Right atrium auricular region (tissue), 2 donors: Measurements from ENCODE around the gene ARPC1B. TPM values are rescaled to one million over a fixed set of nuclear protein-coding genes. Genes with fewer than 3 reads are reported as not detected.
"Not testable (repeated sequence)": the region's sequence is repeated elsewhere in the genome, so short reads cannot be mapped to it uniquely, and the experiment has no call there.

Experiments
- DNase-seq: peaks from one replicate; pipeline ENCODE4 v3.0.0-alpha.2; 2019; ENCODE audit warnings: low spot score
- H3K27ac ChIP-seq, 2 donors: fragments of 200-600 bp; sonication (generic); 1 replicate in 1 of 2; 2 replicates in 1 of 2; pipeline ENCODE4 v1.5.1; 2016 to 2019
- H3K27me3 ChIP-seq, 2 donors: fragments of 200-600 bp; sonication (generic); one replicate each; pipeline versions ENCODE4 v1.5.1 to v1.6.0; 2017 to 2019
- H3K36me3 ChIP-seq: fragments of 200-600 bp; sonication (generic); one replicate; pipeline ENCODE4 v1.5.1; 2016
- H3K4me1 ChIP-seq, 2 donors: fragments of 200-600 bp; sonication (generic); one replicate each; pipeline versions ENCODE4 v1.5.1 to v1.6.0; 2017 to 2019
- H3K4me3 ChIP-seq, 2 donors: fragments of 200-600 bp; sonication (generic); 1 replicate in 1 of 2; 2 replicates in 1 of 2; pipeline ENCODE4 v1.5.1; 2017 to 2019; ENCODE audit warnings: mild to moderate bottlenecking in 1 of 2, moderate library complexity in 1 of 2
- H3K9me3 ChIP-seq, 2 donors: fragments of 200-600 bp; sonication (generic); one replicate each; pipeline ENCODE4 v1.5.1; 2019
- CTCF ChIP-seq, 2 donors: fragments of 200-600 bp; sonication (generic); IDR thresholded peaks; one replicate each; pipeline ENCODE4 v1.5.1; 2019; ENCODE audit warnings: antibody characterized with exemption in 2 of 2
- total RNA-seq, 2 donors: library from RNA; depleted of rRNA; stranded (reverse); fragments of >200 nt; gene quantifications; one replicate each; pipeline ENCODE4 v1.1.0, GENCODE V29; 2016

Gene ARPC1B
- total RNA-seq, 2 donors from 2014 or later: 53.0 to 115 TPM

GRCh38 chr7:99355098-99355497 is 19.4 kb upstream of the ARPC1B start:
- H3K4me3 ChIP-seq: no peak overlapping the region
- DNase-seq: no peak
- peaks cover 93% of the 10 kb centered on the region for H3K36me3 ChIP-seq
- H3K27me3 ChIP-seq: no peaks in the 10 kb centered on the region
- no peaks in the 10 kb centered on the region for H3K4me1 ChIP-seq
- H3K27ac ChIP-seq: no peak overlapping the region
- no peaks in the 10 kb centered on the region for H3K9me3 ChIP-seq
- no peak for TF ChIP-seq CTCF (IDR thresholded peaks at IDR 0.05)

GRCh38 chr7:99357701-99358490 is 16.6 kb upstream of the ARPC1B start:
- Histone ChIP-seq H3K9me3 (no peaks in the 10 kb centered on the region), H3K27me3 (no peaks in the 10 kb centered on the region), H3K4me1 (no peaks in the 10 kb centered on the region), H3K36me3 (peaks cover 95% of the 10 kb centered on the region), H3K27ac (peak overlapping the region in 1 of 2 donors; percentile 9), H3K4me3 (no peak overlapping the region)
- TF ChIP-seq CTCF (IDR thresholded peaks at IDR 0.05): no peak
- DNase-seq: no peak

- H3K27ac ChIP-seq, DNase-seq: not testable (repeated sequence)
- H3K36me3 ChIP-seq: peaks cover 95% of the 10 kb centered on the region
These were observed 16.0 kb upstream of the ARPC1B start for GRCh38 chr7:99358521-99358920.

GRCh38 chr7:99359465-99360154 is 14.9 kb upstream of the ARPC1B start:
- Histone ChIP-seq H3K36me3 (peaks cover 95% of the 10 kb centered on the region), H3K4me1 (no peaks in the 10 kb centered on the region), H3K27ac (no peak overlapping the region), H3K9me3 (no peaks in the 10 kb centered on the region), H3K27me3 (no peaks in the 10 kb centered on the region), H3K4me3 (no peak overlapping the region)
- TF ChIP-seq CTCF (IDR thresholded peaks at IDR 0.05): no peak
- no peak for DNase-seq

More at GRCh38 chr7:99358521-99358920, 16.0 kb upstream of the ARPC1B start:
- H3K9me3 ChIP-seq, H3K4me1 ChIP-seq, H3K27me3 ChIP-seq, H3K4me3 ChIP-seq: not testable (repeated sequence)

GRCh38 chr7:99362801-99363200 is 11.7 kb upstream of the ARPC1B start:
- Histone ChIP-seq H3K4me1 (no peaks in the 10 kb centered on the region), H3K27ac (no peak overlapping the region), H3K9me3 (no peaks in the 10 kb centered on the region), H3K36me3 (peaks cover 91% of the 10 kb centered on the region), H3K4me3 (no peak overlapping the region), H3K27me3 (no peaks in the 10 kb centered on the region)
- TF ChIP-seq CTCF (IDR thresholded peaks at IDR 0.05): no peak
- no peak for DNase-seq

GRCh38 chr7:99363286-99363685 is 11.2 kb upstream of the ARPC1B start:
- no peak for DNase-seq
- Histone ChIP-seq H3K4me1 (no peaks in the 10 kb centered on the region), H3K4me3 (no peak overlapping the region), H3K27ac (no peak overlapping the region), H3K9me3 (no peaks in the 10 kb centered on the region), H3K36me3 (peaks cover 87% of the 10 kb centered on the region), H3K27me3 (no peaks in the 10 kb centered on the region)
- TF ChIP-seq CTCF (IDR thresholded peaks at IDR 0.05): no peak
